Aorta (tissue), 5 donors: ENCODE measurements around the gene ARHGAP10. TPM values are rescaled to one million over a fixed set of nuclear protein-coding genes. Genes with fewer than 3 reads are reported as not detected.

Source experiments
- ATAC-seq: fragments of 200-7000 bp; cut with Tn5 transposase; one replicate; pipeline ENCODE4 v1.9.1; 2022; ENCODE audit warnings: moderate library complexity; ENCODE audit not compliant: low FRiP score
- DNase-seq, 2 donors: peaks; one replicate each; pipeline ENCODE4 v3.0.0-alpha.2; 2020
- H3K27ac ChIP-seq, 2 donors: one replicate each; pipeline ENCODE4 v1.5.1; 2013; ENCODE audit warnings: low read length in 2 of 2, mild to moderate bottlenecking in 2 of 2, moderate library complexity in 2 of 2, control low read depth in 1 of 2, inconsistent platforms in 1 of 2, low read depth in 1 of 2
- H3K27me3 ChIP-seq, 2 donors: one replicate each; pipeline ENCODE4 v1.6.1; 2013; ENCODE audit warnings: control low read depth in 1 of 2, low read length in 1 of 2, mild to moderate bottlenecking in 1 of 2, moderate library complexity in 1 of 2; ENCODE audit not compliant: insufficient read depth in 2 of 2, control insufficient read depth in 1 of 2
- H3K36me3 ChIP-seq, 2 donors: one replicate each; pipeline ENCODE4 v1.6.1; 2013; ENCODE audit warnings: control low read depth in 1 of 2, low read length in 1 of 2, mild to moderate bottlenecking in 1 of 2; ENCODE audit not compliant: insufficient read depth in 2 of 2, control insufficient read depth in 1 of 2
- H3K4me1 ChIP-seq, 2 donors: one replicate each; pipeline ENCODE4 v1.6.1; 2013; ENCODE audit warnings: low read length in 2 of 2, control low read depth in 1 of 2, mild to moderate bottlenecking in 1 of 2, moderate library complexity in 1 of 2; ENCODE audit not compliant: insufficient read depth in 2 of 2, control insufficient read depth in 1 of 2
- H3K4me3 ChIP-seq, 2 donors: one replicate each; pipeline ENCODE4 v1.5.1; 2013; ENCODE audit warnings: low read length in 2 of 2, control low read depth in 1 of 2, mild to moderate bottlenecking in 1 of 2
- H3K9me3 ChIP-seq: one replicate; pipeline ENCODE4 v1.6.1; 2013; ENCODE audit warnings: mild to moderate bottlenecking, low read length; ENCODE audit not compliant: control insufficient read depth
- WGBS, 2 donors: extraction: QIAGEN DNeasy Blood & Tissue Kit; methylation state at CpG; one replicate each; pipeline ENCODE4 v1.1.7; 2013; 5-methylcytosine and 5-hydroxymethylcytosine counted together
- intact Hi-C, 2 donors: fragments of 100-400 bp; cut with DNase I; formaldehyde crosslinking; loops; one replicate each; pipeline versions ENCODE4 v1.14.2 to v1.15.0; 2022
- polyA plus RNA-seq, 2 donors: library from polyadenylated mRNA; stranded (reverse); fragments of 200-250 nt; gene quantifications; one replicate each; pipeline ENCODE4 v1.2.3, GENCODE V29; 2013
- total RNA-seq, 2 donors: library from RNA; stranded (reverse); fragmentation: NEBNext Ultra II Directional; extraction: Animal tissue kit (Norgen Biotek cat#: 25700); gene quantifications; one replicate each; pipeline ENCODE4 v1.2.1, GENCODE V29; 2021
- donor health status: healthy with polysubstance abuse.
- donor health status: Bipolar disorder and iron deficiency.
- donor health status: DM: no; HTN: no; CAD: no.
- donor health status: DM: no; HTN: no; CAD: no.
- donor health status: DM: yes; HTN: yes; CAD: no.

Gene ARHGAP10
- total and polyA plus RNA-seq, 4 donors = 47.3 to 94.5 (median 63.5) TPM

DNA sequence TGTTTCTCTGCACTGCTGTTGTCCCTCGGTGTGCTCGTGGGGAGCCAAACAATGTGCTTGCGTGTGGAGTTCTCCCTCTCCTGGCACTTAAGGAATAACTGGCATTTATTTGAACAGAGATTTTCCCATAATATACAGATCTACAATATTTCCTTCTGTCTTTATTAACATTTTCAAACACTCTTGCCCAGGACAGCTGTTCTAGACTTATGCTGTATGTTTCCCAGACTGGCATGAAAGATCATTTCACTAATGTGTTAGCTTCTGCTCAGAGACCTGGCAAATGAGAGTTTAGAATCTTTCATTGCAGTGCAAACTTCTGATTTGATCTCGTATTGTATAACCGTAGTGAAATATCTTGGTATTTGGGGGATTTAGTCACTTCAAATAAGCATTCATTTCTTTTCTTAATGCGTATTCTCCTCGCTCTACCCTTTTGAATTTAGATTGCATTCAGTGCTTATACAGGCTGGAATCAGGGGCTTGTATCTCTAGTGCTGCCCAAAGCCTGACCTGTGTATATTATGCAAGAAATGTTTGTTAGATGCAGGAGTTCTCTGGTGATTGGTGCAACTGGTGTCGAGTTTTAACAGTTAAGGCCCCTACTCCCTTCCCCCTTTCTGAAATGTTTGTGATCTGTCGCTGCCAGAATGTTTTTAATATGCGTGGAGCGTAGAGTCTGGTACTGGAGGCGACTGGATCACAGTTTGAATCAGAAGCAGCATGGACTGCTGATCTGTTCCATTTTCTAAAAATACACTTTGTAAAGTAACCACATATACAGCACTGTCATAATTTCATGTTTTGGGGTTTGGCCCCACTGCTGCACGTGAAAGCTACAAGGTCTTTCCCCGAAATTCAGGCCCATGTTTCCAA, 326.3 kb downstream of the ARHGAP10 start:
- 87% methylated on average over 14 of the region's 14 CpGs for WGBS, 2 donors
- H3K36me3 ChIP-seq = peaks cover 0 to 3% of the 10 kb centered on the region in 2 donors
- peaks cover 2 to 11% of the 10 kb centered on the region in 2 donors for H3K4me1 ChIP-seq
- no peaks in the 10 kb centered on the region for H3K27me3 ChIP-seq
- H3K9me3 ChIP-seq = no peaks in the 10 kb centered on the region
- intact Hi-C loops = no loop called here
- no peak overlapping the region for H3K27ac ChIP-seq
- ATAC-seq (no peak), DNase-seq (no peak)
- H3K4me3 ChIP-seq = no peak overlapping the region

- Histone ChIP-seq H3K4me1 (peaks cover 0 to 2% of the 10 kb centered on the region in 2 donors), H3K27me3 (no peaks in the 10 kb centered on the region), H3K36me3 (peaks cover 0 to 4% of the 10 kb centered on the region in 2 donors), H3K4me3 (no peak overlapping the region), H3K9me3 (no peaks in the 10 kb centered on the region), H3K27ac (no peak overlapping the region)
- ATAC-seq (no peak), DNase-seq (no peak)
- WGBS, 2 donors = 29 to 41% methylated on average over 10 of the region's 10 CpGs
- intact Hi-C loops = no loop called here
Observed at GRCh38 chr4:148059617-148060180, 327.8 kb downstream of the ARHGAP10 start.

DNA sequence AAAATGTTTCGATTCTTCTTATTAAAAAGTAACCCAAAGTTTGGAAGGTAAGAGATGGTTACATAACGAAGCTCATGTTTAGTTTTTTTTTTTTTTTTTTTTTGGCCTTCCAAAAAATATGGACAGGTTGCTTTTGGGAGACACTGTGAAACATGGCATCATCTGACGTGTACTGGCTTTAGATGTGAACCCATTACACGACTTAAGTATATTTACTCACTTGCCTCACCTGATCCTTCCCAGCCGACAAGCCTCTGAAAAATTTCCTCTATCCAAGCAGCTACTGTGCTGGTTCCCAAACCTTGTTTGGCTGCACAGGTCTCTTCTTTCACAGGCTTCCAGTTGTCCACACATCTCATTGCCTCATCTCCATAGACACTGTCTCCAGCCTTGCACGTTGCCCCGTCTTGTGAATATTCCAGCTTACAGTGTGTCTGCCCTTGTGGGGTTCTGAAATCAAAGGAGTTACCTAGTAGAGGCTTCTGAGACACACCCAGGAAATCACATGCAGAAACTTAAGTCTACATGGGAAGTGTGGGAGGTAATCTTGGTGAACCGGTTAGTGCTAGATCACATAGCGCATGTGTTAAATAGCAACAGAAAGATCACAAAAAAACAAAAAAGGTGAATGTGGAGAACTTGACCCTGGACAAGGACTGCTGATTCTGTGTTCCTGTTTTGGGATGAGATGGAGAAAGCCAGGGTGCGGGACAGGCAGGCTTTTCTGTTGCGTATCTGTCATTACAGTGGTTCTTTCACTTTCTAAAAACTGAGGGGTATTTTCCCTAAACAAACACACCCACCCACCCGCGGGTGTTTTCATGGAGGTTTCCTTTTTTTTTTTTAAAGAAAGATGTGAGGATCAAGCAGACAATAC, 328.6 kb downstream of the ARHGAP10 start:
- WGBS, 2 donors = 89 to 91% methylated on average over 13 of the region's 13 CpGs
- peaks cover 1 to 4% of the 10 kb centered on the region in 2 donors for H3K36me3 ChIP-seq
- H3K27ac ChIP-seq = no peak overlapping the region
- peaks cover 0 to 2% of the 10 kb centered on the region in 2 donors for H3K4me1 ChIP-seq
- DNase-seq (no peak), ATAC-seq (no peak)
- intact Hi-C loops = no loop called here
- no peaks in the 10 kb centered on the region for H3K27me3 ChIP-seq
- H3K9me3 ChIP-seq = no peaks in the 10 kb centered on the region
- H3K4me3 ChIP-seq = no peak overlapping the region

DNA sequence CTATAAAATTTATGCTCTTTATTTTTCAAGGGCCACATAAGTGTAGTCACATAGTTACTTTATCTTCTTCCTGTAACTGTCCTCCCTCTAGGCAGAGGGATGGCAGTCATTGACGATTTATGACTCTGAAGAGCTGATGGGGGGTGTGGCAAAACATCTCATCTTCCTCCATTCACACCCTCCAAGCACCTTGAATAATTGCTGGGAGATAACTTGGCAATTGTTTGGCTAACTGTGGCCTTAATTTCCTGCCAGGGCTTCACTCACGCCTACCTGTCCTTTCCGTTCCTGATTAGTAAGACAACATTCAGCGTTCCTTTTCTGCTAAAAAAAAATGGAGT, 329.2 kb downstream of the ARHGAP10 start:
- H3K4me3 ChIP-seq = no peak overlapping the region
- H3K36me3 ChIP-seq = peaks cover 3 to 4% of the 10 kb centered on the region in 2 donors
- H3K4me1 ChIP-seq = peaks cover 0 to 2% of the 10 kb centered on the region in 2 donors
- no peaks in the 10 kb centered on the region for H3K9me3 ChIP-seq
- intact Hi-C loops = no loop called here
- DNase-seq (no peak), ATAC-seq (no peak)
- no peaks in the 10 kb centered on the region for H3K27me3 ChIP-seq
- H3K27ac ChIP-seq = no peak overlapping the region
- WGBS, 2 donors = 65 to 66% methylated on average over 4 of the region's 4 CpGs

DNA sequence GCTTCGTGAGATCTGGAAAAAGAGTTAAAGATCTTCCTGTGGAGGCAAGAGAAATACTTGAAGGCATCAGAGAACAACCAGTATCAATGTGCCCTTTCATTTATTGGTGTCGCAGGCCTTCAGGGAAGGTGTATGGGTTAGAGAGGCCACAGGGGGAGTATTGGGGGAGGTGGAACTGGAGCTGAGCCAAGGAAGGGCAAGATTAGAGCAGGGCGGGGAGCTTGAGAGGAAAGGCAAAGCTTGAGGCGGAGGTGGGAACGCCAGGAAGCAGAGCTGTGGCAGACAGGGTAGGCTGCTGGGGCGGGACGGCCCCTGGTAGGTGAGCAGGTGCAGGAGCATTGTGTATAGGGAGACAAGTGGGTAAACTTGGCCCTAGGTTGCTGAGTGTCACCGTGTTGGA, 329.9 kb downstream of the ARHGAP10 start:
- DNase-seq (no peak), ATAC-seq (no peak)
- no peak overlapping the region for H3K4me3 ChIP-seq
- H3K27ac ChIP-seq = no peak overlapping the region
- no peaks in the 10 kb centered on the region for H3K9me3 ChIP-seq
- intact Hi-C loops = no loop called here
- H3K27me3 ChIP-seq = no peaks in the 10 kb centered on the region
- H3K36me3 ChIP-seq = peaks cover 3 to 9% of the 10 kb centered on the region in 2 donors
- 68 to 70% methylated on average over 8 of the region's 8 CpGs for WGBS, 2 donors
- peaks cover 0 to 2% of the 10 kb centered on the region in 2 donors for H3K4me1 ChIP-seq

DNA sequence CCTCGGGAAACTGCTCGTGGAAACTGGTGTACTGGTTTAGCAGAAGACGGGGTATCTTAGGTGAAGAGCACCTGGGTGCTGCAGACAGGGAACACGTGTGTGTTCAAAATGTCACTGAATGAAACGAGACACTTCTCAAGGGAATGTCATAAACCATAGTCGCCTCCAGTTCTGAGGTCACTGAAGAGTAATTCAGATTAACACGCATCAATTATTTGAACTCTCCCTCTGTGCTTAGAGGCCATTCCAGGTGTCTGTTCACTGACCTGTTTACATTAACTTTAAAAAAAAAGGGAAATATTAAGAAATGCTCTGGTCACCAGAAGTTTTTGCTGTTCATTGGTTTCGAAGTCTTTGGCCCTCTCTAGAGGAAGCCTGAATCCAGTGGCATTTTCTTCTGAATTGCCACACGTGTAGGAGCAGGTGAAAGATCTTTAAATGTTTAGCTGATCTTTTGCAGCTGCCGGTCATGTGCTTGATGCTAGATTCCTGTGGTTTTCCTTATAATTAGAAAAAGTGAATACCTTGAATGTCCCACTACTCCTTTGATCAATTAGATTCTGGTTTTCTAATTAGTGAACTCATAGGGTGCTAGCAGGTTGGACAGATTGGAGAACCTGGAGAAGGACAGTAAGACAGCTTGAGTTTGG, 330.5 kb downstream of the ARHGAP10 start:
- WGBS, 2 donors = 94 to 96% methylated on average over 10 of the region's 10 CpGs
- peaks cover 3 to 10% of the 10 kb centered on the region in 2 donors for H3K36me3 ChIP-seq
- ATAC-seq = no peak
- intact Hi-C loops = no loop called here
- peaks cover 0 to 2% of the 10 kb centered on the region in 2 donors for H3K4me1 ChIP-seq
- DNase-seq = no peak
- no peak overlapping the region for H3K4me3 ChIP-seq
- H3K27ac ChIP-seq = no peak overlapping the region
- no peaks in the 10 kb centered on the region for H3K27me3 ChIP-seq
- no peaks in the 10 kb centered on the region for H3K9me3 ChIP-seq

DNA sequence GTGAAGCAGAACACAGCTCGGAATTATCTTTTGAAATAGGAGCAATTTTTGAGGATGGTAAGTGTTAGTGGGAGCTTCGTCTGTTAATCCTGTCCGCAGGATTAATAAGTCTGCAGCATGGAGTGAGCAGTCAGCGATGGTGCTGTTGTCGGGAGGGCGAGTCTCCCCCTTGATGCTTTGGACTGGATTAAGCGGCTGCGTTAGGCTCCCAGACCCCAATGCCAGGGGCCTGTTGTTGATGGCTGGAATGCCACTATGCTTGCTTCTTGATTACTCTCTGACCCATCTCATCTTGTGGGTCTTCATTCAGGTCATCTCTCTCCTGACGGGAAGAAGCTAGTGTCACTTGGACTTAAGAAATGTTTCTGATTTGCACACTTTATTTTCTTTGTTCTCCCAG, 332.6 kb downstream of the ARHGAP10 start:
- H3K4me1 ChIP-seq = peaks cover 0 to 2% of the 10 kb centered on the region in 2 donors
- intact Hi-C loops = no loop called here
- ATAC-seq (no peak), DNase-seq (no peak)
- H3K27me3 ChIP-seq = no peaks in the 10 kb centered on the region
- H3K27ac ChIP-seq = no peak overlapping the region
- H3K4me3 ChIP-seq = no peak overlapping the region
- 96% methylated on average over 9 of the region's 9 CpGs for WGBS, 2 donors
- H3K9me3 ChIP-seq = no peaks in the 10 kb centered on the region
- H3K36me3 ChIP-seq = peaks cover 3 to 10% of the 10 kb centered on the region in 2 donors

DNA sequence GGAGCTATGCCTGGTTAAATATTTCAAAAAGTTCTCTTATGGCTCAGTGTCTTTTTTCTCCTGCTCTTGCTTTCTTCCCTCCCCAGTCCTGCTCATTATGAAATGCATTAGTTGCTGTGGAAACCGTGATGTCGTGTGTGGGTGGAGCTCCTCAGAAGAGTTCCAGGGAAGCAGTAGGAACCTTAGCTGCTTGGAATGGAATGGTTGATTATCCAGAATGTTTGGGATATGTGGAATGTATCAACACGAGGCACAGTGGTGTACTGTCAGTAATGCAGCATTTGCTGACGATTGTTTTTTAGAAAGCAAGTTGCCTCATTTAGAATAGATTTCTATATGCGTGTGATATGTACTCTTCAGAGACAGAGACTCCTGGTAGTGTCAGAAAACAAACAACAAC, 333.2 kb downstream of the ARHGAP10 start:
- Histone ChIP-seq H3K27me3 (no peaks in the 10 kb centered on the region), H3K9me3 (no peaks in the 10 kb centered on the region), H3K4me3 (no peak overlapping the region), H3K4me1 (no peaks in the 10 kb centered on the region), H3K27ac (no peak overlapping the region), H3K36me3 (peaks cover 3 to 10% of the 10 kb centered on the region in 2 donors)
- intact Hi-C loops = no loop called here
- no peak for DNase-seq
- ATAC-seq = no peak
- 61 to 66% methylated on average over 5 of the region's 5 CpGs for WGBS, 2 donors
